ENCODE data around the gene FAM221A.
"Not testable (repeated sequence)": the region's sequence is repeated elsewhere in the genome, so short reads cannot be mapped to it uniquely, and the experiment has no call there.

The FAM221A gene

GRCh38 chr7:23664122-23664521, 15.9 kb upstream of the FAM221A start:
- no peaks in the 10 kb centered on the region for H3K4me1 ChIP-seq (ENCODE audit: control insufficient read depth in 1 of 2, insufficient read depth in 1 of 2, low read depth in 1 of 2, low read length in 1 of 2)
- H3K27me3 ChIP-seq = no peaks in the 10 kb centered on the region
- no peak for TF ChIP-seq CTCF (IDR thresholded peaks at IDR 0.05)
- no peak overlapping the region for H3K27ac ChIP-seq
- no peaks in the 10 kb centered on the region for H3K9me3 ChIP-seq
- H3K4me3 ChIP-seq (ENCODE audit: low read depth in 1 of 2, low read length in 1 of 2) = no peak overlapping the region
- no peaks in the 10 kb centered on the region for H3K36me3 ChIP-seq

- no peaks in the 10 kb centered on the region for H3K36me3 ChIP-seq
- no peak for TF ChIP-seq CTCF (IDR thresholded peaks at IDR 0.05)
- H3K4me1 ChIP-seq (ENCODE audit: control insufficient read depth in 1 of 2, insufficient read depth in 1 of 2, low read depth in 1 of 2, low read length in 1 of 2) = no peaks in the 10 kb centered on the region
- H3K27me3 ChIP-seq = no peaks in the 10 kb centered on the region
- no peaks in the 10 kb centered on the region for H3K9me3 ChIP-seq
- H3K27ac ChIP-seq = no peak overlapping the region
- H3K4me3 ChIP-seq (ENCODE audit: low read depth in 1 of 2, low read length in 1 of 2) = no peak overlapping the region
Observed at GRCh38 chr7:23672033-23672432, 8.0 kb upstream of the FAM221A start.

- H3K36me3 ChIP-seq = no peaks in the 10 kb centered on the region
- no peak for TF ChIP-seq CTCF (IDR thresholded peaks at IDR 0.05)
- no peak overlapping the region for H3K27ac ChIP-seq
- peaks cover 6% of the 10 kb centered on the region for H3K27me3 ChIP-seq
- H3K9me3 ChIP-seq = no peaks in the 10 kb centered on the region
- H3K4me3 ChIP-seq (ENCODE audit: low read depth in 1 of 2, low read length in 1 of 2) = peak overlapping the region; percentile 62 to 67
- peaks cover 7 to 10% of the 10 kb centered on the region in 2 experiments for H3K4me1 ChIP-seq (ENCODE audit: control insufficient read depth in 1 of 2, insufficient read depth in 1 of 2, low read depth in 1 of 2, low read length in 1 of 2)
Observed at GRCh38 chr7:23680414-23681405, 711 bp downstream of the FAM221A start.

- H3K9me3 ChIP-seq; H3K4me1 ChIP-seq (ENCODE audit: control insufficient read depth in 1 of 2, insufficient read depth in 1 of 2, low read depth in 1 of 2, low read length in 1 of 2); H3K4me3 ChIP-seq (ENCODE audit: low read depth in 1 of 2, low read length in 1 of 2); H3K27me3 ChIP-seq; H3K36me3 ChIP-seq; H3K27ac ChIP-seq: not testable (repeated sequence)
Observed at GRCh38 chr7:23684041-23684440, 4.0 kb downstream of the FAM221A start.

GRCh38 chr7:23685731-23686130, 5.7 kb downstream of the FAM221A start:
- Histone ChIP-seq H3K4me1 (ENCODE audit: control insufficient read depth in 1 of 2, insufficient read depth in 1 of 2, low read depth in 1 of 2, low read length in 1 of 2) (peaks cover 4 to 5% of the 10 kb centered on the region in 2 experiments), H3K4me3 (ENCODE audit: low read depth in 1 of 2, low read length in 1 of 2) (no peak overlapping the region), H3K36me3 (peaks cover 8% of the 10 kb centered on the region), H3K9me3 (no peaks in the 10 kb centered on the region), H3K27ac (no peak overlapping the region), H3K27me3 (no peaks in the 10 kb centered on the region)
- no peak for TF ChIP-seq CTCF (IDR thresholded peaks at IDR 0.05)

- TF ChIP-seq CTCF (IDR thresholded peaks at IDR 0.05) = no peak
- Histone ChIP-seq H3K9me3 (no peaks in the 10 kb centered on the region), H3K36me3 (peaks cover 11% of the 10 kb centered on the region), H3K27me3 (no peaks in the 10 kb centered on the region), H3K4me3 (ENCODE audit: low read depth in 1 of 2, low read length in 1 of 2) (no peak overlapping the region), H3K4me1 (ENCODE audit: control insufficient read depth in 1 of 2, insufficient read depth in 1 of 2, low read depth in 1 of 2, low read length in 1 of 2) (no peaks in the 10 kb centered on the region), H3K27ac (no peak overlapping the region)
Observed at GRCh38 chr7:23687011-23687410, 7.0 kb downstream of the FAM221A start.

Measured in neutrophil (primary cell).